H1 (cell line): ENCODE data around the gene LAYN. TPM values are rescaled to one million over a fixed set of nuclear protein-coding genes. Genes with fewer than 3 reads are reported as not detected.

Experiments used
- CTCF ChIA-PET: fragments of 300-600 bp; sonication (Branson Sonifier 250); formaldehyde crosslinking; loops from one replicate; lab custom pipeline; 2021; ENCODE audit not compliant: partially characterized antibody; lab: Charles Lee
- POLR2A ChIA-PET: fragments of 300-600 bp; sonication (Branson Sonifier 250); formaldehyde crosslinking; loops from one replicate; lab custom pipeline; 2021; ENCODE audit warnings: inconsistent platforms; ENCODE audit not compliant: partially characterized antibody; lab: Charles Lee
- DNase-seq, 2 experiments: peaks; one replicate each; pipeline versions ENCODE4 v3.0.0 to v3.0.0-alpha.2; 2010 to 2022; ENCODE audit warnings: low spot score in 2 of 2, low read depth in 1 of 2, mixed read lengths in 1 of 2
- FAIRE-seq: peaks from 2 replicates; lab custom pipeline; 2011; peaks lifted over from hg19 to GRCh38; lab: Jason Lieb, UNC
- H2AFZ ChIP-seq: 2 replicates; pipeline ENCODE4 v1.8.1; 2012; ENCODE audit warnings: low read length, inconsistent platforms
- H2AK5ac ChIP-seq: 2 replicates; pipeline ENCODE4 v1.6.1; 2013; ENCODE audit warnings: low read depth, low read length
- H2BK120ac ChIP-seq: replicated peaks from 2 replicates; pipeline ENCODE3; 2013; ENCODE audit warnings: low read depth, low read length, inconsistent platforms
- H2BK12ac ChIP-seq: 2 replicates; pipeline ENCODE4 v1.6.1; 2013; ENCODE audit warnings: low read depth, low read length
- H2BK15ac ChIP-seq: 2 replicates; pipeline ENCODE4 v1.6.1; 2013; ENCODE audit warnings: low read length
- H2BK20ac ChIP-seq: 2 replicates; pipeline ENCODE4 v1.6.1; 2013; ENCODE audit warnings: low read length
- H2BK5ac ChIP-seq: 2 replicates; pipeline ENCODE4 v1.6.1; 2013; ENCODE audit warnings: low read depth, low read length
- H3K14ac ChIP-seq: 2 replicates; pipeline ENCODE4 v1.6.1; 2013; ENCODE audit warnings: inconsistent platforms; ENCODE audit not compliant: insufficient read length
- H3K18ac ChIP-seq: 2 replicates; pipeline ENCODE4 v1.6.1; 2013; ENCODE audit warnings: low read length; ENCODE audit errors: extremely low read depth
- H3K23ac ChIP-seq: 2 replicates; pipeline ENCODE4 v1.6.1; 2013; ENCODE audit warnings: inconsistent platforms; ENCODE audit not compliant: insufficient read length
- H3K23me2 ChIP-seq: 2 replicates; pipeline ENCODE4 v1.6.1; 2013; ENCODE audit warnings: low read depth, low read length
- H3K27ac ChIP-seq: 2 replicates; pipeline ENCODE4 v1.6.1; 2011; ENCODE audit warnings: low read depth, low read length, inconsistent platforms
- H3K27me3 ChIP-seq, 4 experiments: replicated peaks in 1 of 4; 1 replicate in 1 of 4; 2 replicates in 3 of 4; pipeline versions ENCODE4 v1.6.1 to v1.8.1; 2011 to 2013; ENCODE audit warnings: low read length in 3 of 4, mild to moderate bottlenecking in 3 of 4, inconsistent platforms in 2 of 4, mixed read lengths in 2 of 4, moderate library complexity in 1 of 4; ENCODE audit not compliant: control insufficient read depth in 3 of 4, insufficient read depth in 3 of 4; ENCODE audit errors: extremely low read depth in 1 of 4
- H3K36me3 ChIP-seq, 4 experiments: 2 replicates each; pipeline versions ENCODE4 v1.6.1 to v1.8.1; 2011 to 2013; ENCODE audit warnings: mild to moderate bottlenecking in 4 of 4, low read length in 3 of 4, moderate library complexity in 2 of 4, control low read depth in 1 of 4, inconsistent platforms in 1 of 4; ENCODE audit not compliant: insufficient read depth in 4 of 4, control insufficient read depth in 2 of 4
- H3K4ac ChIP-seq: replicated peaks from 2 replicates; pipeline ENCODE3; 2013; ENCODE audit warnings: low read length, low read depth, mixed read lengths, inconsistent platforms; ENCODE audit not compliant: insufficient read length
- H3K4me1 ChIP-seq, 4 experiments: replicated peaks in 1 of 4; 1 replicate in 1 of 4; 2 replicates in 3 of 4; pipeline versions ENCODE4 v1.6.1 to v1.8.1; 2011 to 2013; ENCODE audit warnings: low read length in 3 of 4, inconsistent platforms in 2 of 4, mixed read lengths in 1 of 4; ENCODE audit not compliant: insufficient read depth in 4 of 4, control insufficient read depth in 3 of 4
- H3K4me2 ChIP-seq, 2 experiments: 2 replicates each; pipeline versions ENCODE4 v1.6.1 to v1.8.1; 2011 to 2013; ENCODE audit warnings: low read depth in 2 of 2, low read length in 2 of 2, control low read depth in 1 of 2, inconsistent platforms in 1 of 2, mild to moderate bottlenecking in 1 of 2; ENCODE audit not compliant: insufficient read depth in 1 of 2
- H3K4me3 ChIP-seq, 4 experiments: fragments of 200-600, 300-600 bp in 1 of 4; sonication (generic), shearing (Covaris generic), sonication (Bioruptor Twin) in 1 of 4; 2 replicates each; pipeline versions ENCODE4 v1.5.1 to v1.8.1; 2011 to 2016; ENCODE audit warnings: low read length in 4 of 4, low read depth in 3 of 4, control low read depth in 2 of 4, inconsistent platforms in 2 of 4, mild to moderate bottlenecking in 2 of 4, mixed read lengths in 1 of 4, moderate library complexity in 1 of 4; ENCODE audit not compliant: insufficient read depth in 2 of 4; ENCODE audit errors: extremely low read depth in 1 of 4
- H3K56ac ChIP-seq: replicated peaks from 2 replicates; pipeline ENCODE3; 2013; ENCODE audit warnings: low read depth, mild to moderate bottlenecking, mixed read lengths, low read length, inconsistent platforms; ENCODE audit not compliant: insufficient read length
- H3K79me1 ChIP-seq: 2 replicates; pipeline ENCODE4 v1.6.1; 2013; ENCODE audit warnings: low read depth, low read length, control low read depth
- H3K79me2 ChIP-seq, 2 experiments: 2 replicates each; pipeline versions ENCODE4 v1.6.1 to v1.8.1; 2012 to 2013; ENCODE audit warnings: low read length in 2 of 2, mild to moderate bottlenecking in 2 of 2, inconsistent platforms in 1 of 2; ENCODE audit not compliant: insufficient read depth in 2 of 2, control insufficient read depth in 1 of 2
- H3K9ac ChIP-seq, 4 experiments: replicated peaks in 1 of 4; 1 replicate in 1 of 4; 2 replicates in 3 of 4; pipeline versions ENCODE4 v1.6.1 to v1.8.1; 2011 to 2013; ENCODE audit warnings: low read depth in 3 of 4, low read length in 3 of 4, control low read depth in 2 of 4, mild to moderate bottlenecking in 2 of 4, moderate library complexity in 2 of 4, inconsistent platforms in 1 of 4; ENCODE audit errors: extremely low read depth in 1 of 4
- H3K9me3 ChIP-seq, 2 experiments: 2 replicates each; pipeline versions ENCODE4 v1.6.1 to v1.8.1; 2012 to 2013; ENCODE audit warnings: mild to moderate bottlenecking in 2 of 2, moderate library complexity in 2 of 2, control low read depth in 1 of 2, inconsistent platforms in 1 of 2, low read depth in 1 of 2, low read length in 1 of 2, mixed read lengths in 1 of 2; ENCODE audit not compliant: insufficient read depth in 2 of 2
- H4K20me1 ChIP-seq, 2 experiments: replicated peaks in 1 of 2; 2 replicates each; pipeline versions ENCODE3 to v1.8.1; 2011 to 2013; ENCODE audit warnings: inconsistent platforms in 2 of 2, low read length in 2 of 2, mild to moderate bottlenecking in 1 of 2; ENCODE audit not compliant: insufficient read depth in 2 of 2, control insufficient read depth in 1 of 2
- H4K5ac ChIP-seq: 2 replicates; pipeline ENCODE4 v1.6.1; 2013; ENCODE audit warnings: low read length, low read depth, mixed read lengths, inconsistent platforms; ENCODE audit not compliant: insufficient read length
- H4K8ac ChIP-seq: 2 replicates; pipeline ENCODE4 v1.8.0; 2013; ENCODE audit warnings: mild to moderate bottlenecking, moderate library complexity, low read length, inconsistent platforms; ENCODE audit not compliant: insufficient read depth; ENCODE audit errors: extremely low read depth
- H4K91ac ChIP-seq: replicated peaks from 2 replicates; pipeline ENCODE3; 2013; ENCODE audit warnings: low read length, mixed read lengths, inconsistent platforms; ENCODE audit not compliant: insufficient read length
- CHD1 ChIP-seq: IDR thresholded peaks from 2 replicates; pipeline ENCODE4 v1.6.1; 2012; ENCODE audit warnings: low read depth, low read length, improper control_type of control experiment
- KDM1A ChIP-seq: fragments of 200-600, 300-600 bp; sonication (generic); IDR thresholded peaks from 2 replicates; pipeline ENCODE4 v1.7.1; 2016; ENCODE audit warnings: mild to moderate bottlenecking, low read length, borderline replicate concordance
- SIN3A ChIP-seq, 2 experiments: IDR thresholded peaks in 1 of 2; conservative IDR thresholded peaks in 1 of 2; 2 replicates each; pipeline ENCODE4 v1.6.1; 2011 to 2012; ENCODE audit warnings: low read length in 2 of 2, improper control_type of control experiment in 1 of 2, low read depth in 1 of 2, mild to moderate bottlenecking in 1 of 2
- TCF12 ChIP-seq: IDR thresholded peaks from 2 replicates; pipeline ENCODE4 v1.6.1; 2011; ENCODE audit warnings: low read depth, mild to moderate bottlenecking, low read length
- polyA plus RNA-seq, 7 experiments: library from polyadenylated mRNA; depleted of rRNA in 3 of 7; stranded (reverse) in 5 of 7; unstranded in 2 of 7; fragments of >200 nt in 5 of 7; fragments of 200-250 nt in 2 of 7; gene quantifications; 1 replicate in 5 of 7; 2 replicates in 1 of 7; 4 replicates in 1 of 7; pipeline versions ENCODE4 v1.2.1 to v1.2.3, GENCODE V29; 2011 to 2013; ENCODE audit warnings: missing spikeins in 2 of 7, mixed read lengths in 2 of 7
- total RNA-seq: library from RNA; stranded (reverse); fragmentation: NEBNext Ultra II Directional; extraction: Animal tissue kit (Norgen Biotek cat#: 25700); gene quantifications from 2 replicates; pipeline ENCODE4 v1.2.1, GENCODE V29; 2021

Gene LAYN
- total and polyA plus RNA-seq, 2 of the 8 experiments (the other 6 are each of a cell fraction or from before 2014, with no cell fraction given), result 4.2 to 9.3 TPM

- Histone ChIP-seq H3K14ac (no peak overlapping the region), H2BK20ac (no peak overlapping the region), H3K56ac (no peak overlapping the region), H3K27me3 (no peaks in the 10 kb centered on the region), H3K4ac (no peak overlapping the region), H3K4me3 (no peak overlapping the region), H3K9ac (no peak overlapping the region), H2BK12ac (no peak overlapping the region), H4K8ac (no peak overlapping the region), H3K36me3 (peaks cover 0 to 13% (median 6%) of the 10 kb centered on the region in 4 experiments; a peak in 3 of 8 replicates), H2BK120ac (no peak overlapping the region), H2BK15ac (no peak overlapping the region), H4K91ac (no peak overlapping the region), H3K79me2 (no peaks in the 10 kb centered on the region), H3K4me2 (no peak overlapping the region), H4K5ac (no peak overlapping the region)
- DNase-seq (no peak), FAIRE-seq (no peak)
- TF ChIP-seq TCF12 (no peak), CHD1 (no peak), KDM1A (no peak), SIN3A (conservative IDR thresholded peaks at IDR 0.05 in 1 of 2, IDR thresholded peaks at IDR 0.05 in 1 of 2; ENCODE audit: low read depth in 1 of 2, low read length in 2 of 2) (no peak)
- TF ChIP-seq, all 59 proteins: peak for 0
- CTCF ChIA-PET, result interaction anchor here (1.2 to 6.1 kb wide), 2 partner anchors 8 to 100 kb away, joined by 4 to 30 read pairs; no protein-coding TSS in a partner anchor
- Histone ChIP-seq H2BK5ac (no peak overlapping the region), H3K23me2 (no peaks in the 10 kb centered on the region; the same call in 1 of the 2 replicates), H3K4me1 (peaks cover 0 to 2% (median 0%) of the 10 kb centered on the region in 4 experiments; a peak in 1 of 7 replicates), H3K23ac (no peak overlapping the region), H3K18ac (no peak overlapping the region), H3K27ac (no peak overlapping the region), H3K9me3 (peaks cover 8% of the 10 kb centered on the region in 2 experiments; a peak in 3 of 4 replicates), H2AK5ac (no peak overlapping the region), H2AFZ (no peak overlapping the region), H4K20me1 (no peaks in the 10 kb centered on the region), H3K79me1 (no peaks in the 10 kb centered on the region)
- POLR2A ChIA-PET, result interaction anchor here (1.9 kb wide), 1 partner anchor 16 kb away, joined by 7 read pairs; no protein-coding TSS in a partner anchor
These were observed 14.7 kb downstream of the LAYN start for GRCh38 chr11:111555255-111555654.
